Measurements from ENCODE around the gene COMT. TPM values are rescaled to one million over a fixed set of nuclear protein-coding genes. Genes with fewer than 3 reads are reported as not detected.

Gene COMT
- total RNA-seq, 6 experiments from 2014 or later, result 215 to 306 (median 234) TPM

GRCh38 chr22:19986011-19986409 is 44.4 kb downstream of the COMT start:
- peaks cover 16% of the 10 kb centered on the region for H3K4me1 Mint-ChIP-seq (ENCODE audit: low read depth)
- peak overlapping the region; percentile 66; the same call in 1 of the 2 replicates for H3K4me3 Mint-ChIP-seq

GRCh38 chr22:19986410-19987341 is 45.1 kb downstream of the COMT start:
- peaks cover 5% of the 10 kb centered on the region; the same call in 1 of the 2 replicates for H3K27me3 Mint-ChIP-seq (ENCODE audit: insufficient read depth)
- no peak for TF ChIP-seq CTCF (IDR thresholded peaks at IDR 0.05)
- H3K4me1 Mint-ChIP-seq (ENCODE audit: low read depth), result peaks cover 16% of the 10 kb centered on the region
- peak; percentile 57 for DNase-seq
- peak overlapping the region; percentile 66 for H3K4me3 Mint-ChIP-seq
- H3K9me3 Mint-ChIP-seq, result no peaks in the 10 kb centered on the region
- no peak overlapping the region for H3K27ac Mint-ChIP-seq
- no peaks in the 10 kb centered on the region for H3K36me3 Mint-ChIP-seq (ENCODE audit: low read depth)

More at GRCh38 chr22:19986011-19986409, 44.4 kb downstream of the COMT start:
- no peaks in the 10 kb centered on the region for H3K36me3 Mint-ChIP-seq (ENCODE audit: low read depth)
- H3K9me3 Mint-ChIP-seq, result no peaks in the 10 kb centered on the region
- DNase-seq, result no peak
- no peak for TF ChIP-seq CTCF (IDR thresholded peaks at IDR 0.05)
- no peak overlapping the region for H3K27ac Mint-ChIP-seq
- peaks cover 5% of the 10 kb centered on the region; the same call in 1 of the 2 replicates for H3K27me3 Mint-ChIP-seq (ENCODE audit: insufficient read depth)

GRCh38 chr22:19987394-19988306 is 46.1 kb downstream of the COMT start:
- H3K27ac Mint-ChIP-seq, result no peak overlapping the region
- H3K36me3 Mint-ChIP-seq (ENCODE audit: low read depth), result no peaks in the 10 kb centered on the region
- no peak overlapping the region for H3K4me3 Mint-ChIP-seq
- H3K27me3 Mint-ChIP-seq (ENCODE audit: insufficient read depth), result peaks cover 9% of the 10 kb centered on the region
- no peak for TF ChIP-seq CTCF (IDR thresholded peaks at IDR 0.05)
- H3K9me3 Mint-ChIP-seq, result no peaks in the 10 kb centered on the region
- DNase-seq, result no peak
- peaks cover 16% of the 10 kb centered on the region for H3K4me1 Mint-ChIP-seq (ENCODE audit: low read depth)

- Mint-ChIP-seq H3K27me3 (ENCODE audit: insufficient read depth) (peaks cover 9% of the 10 kb centered on the region), H3K4me1 (ENCODE audit: low read depth) (peaks cover 16% of the 10 kb centered on the region), H3K4me3 (no peak overlapping the region), H3K9me3 (no peaks in the 10 kb centered on the region), H3K27ac (no peak overlapping the region), H3K36me3 (ENCODE audit: low read depth) (no peaks in the 10 kb centered on the region)
- no peak for DNase-seq
- no peak for TF ChIP-seq CTCF (IDR thresholded peaks at IDR 0.05)
These were observed 46.8 kb downstream of the COMT start for GRCh38 chr22:19988331-19988808.

GRCh38 chr22:19988965-19989724 is 47.6 kb downstream of the COMT start:
- H3K9me3 Mint-ChIP-seq, result no peaks in the 10 kb centered on the region
- no peak overlapping the region for H3K27ac Mint-ChIP-seq
- peaks cover 9% of the 10 kb centered on the region for H3K27me3 Mint-ChIP-seq (ENCODE audit: insufficient read depth)
- H3K4me1 Mint-ChIP-seq (ENCODE audit: low read depth), result peaks cover 8% of the 10 kb centered on the region
- H3K36me3 Mint-ChIP-seq (ENCODE audit: low read depth), result no peaks in the 10 kb centered on the region
- H3K4me3 Mint-ChIP-seq, result no peak overlapping the region
- DNase-seq, result no peak
- TF ChIP-seq CTCF (IDR thresholded peaks at IDR 0.05), result no peak
